Duodenal mucosa (tissue), 2 donors: ENCODE results near the gene VEGFA.

ENCODE experiments used
- H3K27ac ChIP-seq: one replicate; pipeline ENCODE4 v1.7.0; 2013; ENCODE audit warnings: low read depth, low read length
- H3K27me3 ChIP-seq, 2 donors: one replicate each; pipeline ENCODE4 v1.7.0; 2013; ENCODE audit warnings: low read length in 2 of 2, control low read depth in 1 of 2; ENCODE audit not compliant: insufficient read depth in 2 of 2, control insufficient read depth in 1 of 2
- H3K36me3 ChIP-seq, 2 donors: one replicate each; pipeline ENCODE4 v1.7.0; 2013; ENCODE audit warnings: low read length in 2 of 2, control low read depth in 1 of 2; ENCODE audit not compliant: insufficient read depth in 2 of 2, control insufficient read depth in 1 of 2
- H3K4me1 ChIP-seq, 2 donors: one replicate each; pipeline ENCODE4 v1.7.0; 2013; ENCODE audit warnings: low read length in 2 of 2, control low read depth in 1 of 2; ENCODE audit not compliant: insufficient read depth in 2 of 2, control insufficient read depth in 1 of 2
- H3K4me3 ChIP-seq, 2 donors: one replicate each; pipeline ENCODE4 v1.7.0; 2013; ENCODE audit warnings: low read length in 2 of 2, low read depth in 1 of 2
- H3K9ac ChIP-seq, 2 donors: one replicate each; pipeline ENCODE4 v1.7.0; 2013; ENCODE audit warnings: low read length in 2 of 2, low read depth in 1 of 2
- H3K9me3 ChIP-seq, 2 donors: one replicate each; pipeline ENCODE4 v1.7.0; 2013; ENCODE audit warnings: low read length in 2 of 2, control low read depth in 1 of 2; ENCODE audit not compliant: control insufficient read depth in 1 of 2

VEGFA gene

GRCh38 chr6:43788301-43788700 lies 18.3 kb downstream of the VEGFA start:
- H3K4me3 ChIP-seq, result no peak overlapping the region
- no peaks in the 10 kb centered on the region for H3K27me3 ChIP-seq
- no peak overlapping the region for H3K27ac ChIP-seq
- peaks cover 5 to 21% of the 10 kb centered on the region in 2 donors for H3K36me3 ChIP-seq
- H3K9me3 ChIP-seq, result no peaks in the 10 kb centered on the region
- no peak overlapping the region for H3K9ac ChIP-seq
- peaks cover 3% of the 10 kb centered on the region in 2 donors for H3K4me1 ChIP-seq

GRCh38 chr6:43789447-43789846 lies 19.4 kb downstream of the VEGFA start:
- H3K4me3 ChIP-seq, result no peak overlapping the region
- H3K4me1 ChIP-seq, result peaks cover 3% of the 10 kb centered on the region in 2 donors
- no peak overlapping the region for H3K27ac ChIP-seq
- peaks cover 2 to 10% of the 10 kb centered on the region in 2 donors for H3K36me3 ChIP-seq
- no peak overlapping the region for H3K9ac ChIP-seq
- no peaks in the 10 kb centered on the region for H3K27me3 ChIP-seq
- H3K9me3 ChIP-seq, result no peaks in the 10 kb centered on the region

GRCh38 chr6:43790031-43790430 lies 20.0 kb downstream of the VEGFA start:
- no peak overlapping the region for H3K9ac ChIP-seq
- H3K27me3 ChIP-seq, result no peaks in the 10 kb centered on the region
- H3K4me3 ChIP-seq, result no peak overlapping the region
- H3K27ac ChIP-seq, result no peak overlapping the region
- H3K4me1 ChIP-seq, result peaks cover 3% of the 10 kb centered on the region in 2 donors
- H3K9me3 ChIP-seq, result no peaks in the 10 kb centered on the region
- peaks cover 0 to 6% of the 10 kb centered on the region in 2 donors for H3K36me3 ChIP-seq

GRCh38 chr6:43791745-43792422 lies 21.9 kb downstream of the VEGFA start:
- Histone ChIP-seq H3K27ac (no peak overlapping the region), H3K9me3 (no peaks in the 10 kb centered on the region), H3K27me3 (no peaks in the 10 kb centered on the region), H3K4me1 (peaks cover 3% of the 10 kb centered on the region in 2 donors), H3K4me3 (no peak overlapping the region), H3K36me3 (no peaks in the 10 kb centered on the region), H3K9ac (no peak overlapping the region)

GRCh38 chr6:43793154-43793874 lies 23.3 kb downstream of the VEGFA start:
- Histone ChIP-seq H3K9ac (no peak overlapping the region), H3K27ac (no peak overlapping the region), H3K9me3 (no peaks in the 10 kb centered on the region), H3K4me3 (no peak overlapping the region), H3K27me3 (no peaks in the 10 kb centered on the region), H3K36me3 (no peaks in the 10 kb centered on the region), H3K4me1 (peaks cover 3 to 9% of the 10 kb centered on the region in 2 donors)

GRCh38 chr6:43793875-43794242 lies 23.8 kb downstream of the VEGFA start:
- Histone ChIP-seq H3K27ac (no peak overlapping the region), H3K36me3 (no peaks in the 10 kb centered on the region), H3K4me1 (peaks cover 9 to 14% of the 10 kb centered on the region in 2 donors), H3K9ac (no peak overlapping the region), H3K9me3 (no peaks in the 10 kb centered on the region), H3K4me3 (no peak overlapping the region), H3K27me3 (no peaks in the 10 kb centered on the region)

- Histone ChIP-seq H3K36me3 (no peaks in the 10 kb centered on the region), H3K4me3 (no peak overlapping the region), H3K4me1 (peaks cover 20 to 29% of the 10 kb centered on the region in 2 donors)
Measured at GRCh38 chr6:43795421-43795820, 25.4 kb downstream of the VEGFA start.

GRCh38 chr6:43796168-43796567 lies 26.2 kb downstream of the VEGFA start:
- H3K4me3 ChIP-seq, result no peak overlapping the region
- H3K4me1 ChIP-seq, result peaks cover 20 to 31% of the 10 kb centered on the region in 2 donors
- no peak overlapping the region for H3K27ac ChIP-seq
- no peaks in the 10 kb centered on the region for H3K36me3 ChIP-seq
- no peaks in the 10 kb centered on the region for H3K9me3 ChIP-seq
- no peak overlapping the region for H3K9ac ChIP-seq
- no peaks in the 10 kb centered on the region for H3K27me3 ChIP-seq

More at GRCh38 chr6:43795421-43795820, 25.4 kb downstream of the VEGFA start:
- Histone ChIP-seq H3K9me3 (no peaks in the 10 kb centered on the region), H3K9ac (no peak overlapping the region), H3K27ac (no peak overlapping the region), H3K27me3 (no peaks in the 10 kb centered on the region)

GRCh38 chr6:43796903-43797890 lies 27.2 kb downstream of the VEGFA start:
- peak overlapping the region in 1 of 2 donors; percentile 12 for H3K9ac ChIP-seq
- no peaks in the 10 kb centered on the region for H3K27me3 ChIP-seq
- no peaks in the 10 kb centered on the region for H3K36me3 ChIP-seq
- H3K27ac ChIP-seq, result no peak overlapping the region
- no peak overlapping the region for H3K4me3 ChIP-seq
- peaks cover 20 to 34% of the 10 kb centered on the region in 2 donors for H3K4me1 ChIP-seq
- H3K9me3 ChIP-seq, result no peaks in the 10 kb centered on the region
